HL-60/S4 (cell line): ENCODE data around the gene PLA2G2E.

Experiments used
- in situ Hi-C: fragments of 300-500 bp; cut with MboI; formaldehyde crosslinking; loops from 2 replicates; pipeline ENCODE4 v1.14.3; 2022; ENCODE audit warnings: low sequenced_read_pairs

Gene PLA2G2E

GRCh38 chr1:19923137-19923952 lies at the start of gene PLA2G2E:
PLA2G2E (minus strand) TSS chr1:19923617; CDS start chr1:19923559, 58 bp downstream.
- in situ Hi-C loops, result loop anchor here (10.0 to 25.0 kb wide), 2 partner anchors 571 to 714 kb away; partner anchors contain the start of gene PINK1

GRCh38 chr1:19971664-19972063 lies 48.2 kb upstream of the PLA2G2E start:
- in situ Hi-C loops, result no loop called here

- in situ Hi-C loops, result no loop called here
Measured at GRCh38 chr1:19969898-19970660, 46.7 kb upstream of the PLA2G2E start.

GRCh38 chr1:19967808-19968207 lies 44.4 kb upstream of the PLA2G2E start:
- in situ Hi-C loops, result no loop called here

GRCh38 chr1:19964542-19964941 lies 41.1 kb upstream of the PLA2G2E start:
- in situ Hi-C loops, result no loop called here

- in situ Hi-C loops, result no loop called here
Measured at GRCh38 chr1:19963636-19964035, 40.2 kb upstream of the PLA2G2E start.

- in situ Hi-C loops, result no loop called here
Measured at GRCh38 chr1:19960591-19960990, 37.2 kb upstream of the PLA2G2E start.

- in situ Hi-C loops, result no loop called here
Measured at GRCh38 chr1:19957779-19958178, 34.4 kb upstream of the PLA2G2E start.

- in situ Hi-C loops, result no loop called here
Measured at GRCh38 chr1:19955534-19956170, 32.2 kb upstream of the PLA2G2E start.

GRCh38 chr1:19954059-19954458 lies 30.6 kb upstream of the PLA2G2E start:
- in situ Hi-C loops, result no loop called here

- in situ Hi-C loops, result no loop called here
Measured at GRCh38 chr1:19949016-19949415, 25.6 kb upstream of the PLA2G2E start.

- in situ Hi-C loops, result no loop called here
Measured at GRCh38 chr1:19946971-19947370, 23.6 kb upstream of the PLA2G2E start.

- in situ Hi-C loops, result no loop called here
Measured at GRCh38 chr1:19946331-19946751, 22.9 kb upstream of the PLA2G2E start.

- in situ Hi-C loops, result no loop called here
Measured at GRCh38 chr1:19945914-19946313, 22.5 kb upstream of the PLA2G2E start.

- in situ Hi-C loops, result no loop called here
Measured at GRCh38 chr1:19942657-19943056, 19.2 kb upstream of the PLA2G2E start.

GRCh38 chr1:19942088-19942487 lies 18.7 kb upstream of the PLA2G2E start:
- in situ Hi-C loops, result no loop called here

GRCh38 chr1:19941206-19941568 lies 17.8 kb upstream of the PLA2G2E start:
- in situ Hi-C loops, result no loop called here

GRCh38 chr1:19940486-19941205 lies 17.2 kb upstream of the PLA2G2E start:
- in situ Hi-C loops, result no loop called here

- in situ Hi-C loops, result no loop called here
Measured at GRCh38 chr1:19938472-19938871, 15.1 kb upstream of the PLA2G2E start.

GRCh38 chr1:19936061-19936750 lies 12.8 kb upstream of the PLA2G2E start:
- in situ Hi-C loops, result no loop called here
